OCI-LY7 (cell line): ENCODE data around the gene MAP1B. TPM values are rescaled to one million over a fixed set of nuclear protein-coding genes. Genes with fewer than 3 reads are reported as not detected.
A peak's percentile ranks its signal among the peaks of the same experiment; 100 is the strongest.

ENCODE experiments used
- BruUV-seq: library from RNA; stranded (reverse); fragments of 400-500 nt; replicated peaks from 2 replicates; lab custom pipeline; 2021; lab: Mats Ljungman, UMichigan
- CTCF ChIA-PET: fragments of 300-600 bp; sonication (Branson Sonifier 250); formaldehyde crosslinking; loops from one replicate; lab custom pipeline; 2022; ENCODE audit warnings: antibody characterized with exemption; ENCODE audit not compliant: unreplicated experiment; lab: Charles Lee
- POLR2A ChIA-PET: fragments of 300-600 bp; sonication (Branson Sonifier 250); formaldehyde crosslinking; loops from one replicate; lab custom pipeline; 2022; ENCODE audit warnings: antibody characterized with exemption; lab: Charles Lee
- DNase-seq: peaks from one replicate; pipeline ENCODE4 v3.0.0-alpha.2; 2015; ENCODE audit warnings: low spot score
- H2AFZ ChIP-seq: fragments of 200-600 bp; sonication (generic), shearing (Covaris generic); 2 replicates; pipeline ENCODE4 v1.6.1; 2014; ENCODE audit warnings: mild to moderate bottlenecking, antibody characterized with exemption, low read length, moderate library complexity
- H3K27ac ChIP-seq: fragments of 200-600 bp; sonication (generic); 2 replicates; pipeline ENCODE4 v1.5.1; 2014; ENCODE audit warnings: mixed run types, low read depth, mild to moderate bottlenecking, moderate library complexity, low read length, inconsistent platforms; ENCODE audit not compliant: poor library complexity, severe bottlenecking
- H3K36me3 ChIP-seq: fragments of 200-600 bp; sonication (generic); 2 replicates; pipeline ENCODE4 v1.6.1; 2014; ENCODE audit warnings: mild to moderate bottlenecking, antibody characterized with exemption, low read length, moderate library complexity, mixed read lengths; ENCODE audit not compliant: insufficient read depth
- H3K4me1 ChIP-seq: fragments of 200-600 bp; sonication (generic); 2 replicates; pipeline ENCODE4 v1.5.1; 2014; ENCODE audit warnings: mild to moderate bottlenecking, low read length; ENCODE audit not compliant: insufficient read depth, poor library complexity, severe bottlenecking
- H3K4me2 ChIP-seq: fragments of 200-600 bp; sonication (generic); 2 replicates; pipeline ENCODE4 v1.6.1; 2014; ENCODE audit warnings: mild to moderate bottlenecking, low read length
- H3K4me3 ChIP-seq: fragments of 200-600 bp; sonication (generic); 2 replicates; pipeline ENCODE4 v1.5.1; 2014; ENCODE audit warnings: mild to moderate bottlenecking, low read depth, low read length; ENCODE audit not compliant: poor library complexity, severe bottlenecking
- H3K79me2 ChIP-seq: fragments of 200-600 bp; sonication (generic); 2 replicates; pipeline ENCODE4 v1.6.1; 2016; ENCODE audit warnings: low read depth, mild to moderate bottlenecking, low read length, moderate library complexity, mixed read lengths; ENCODE audit not compliant: insufficient read depth
- H3K9me2 ChIP-seq: fragments of 200-600 bp; sonication (generic); 2 replicates; pipeline ENCODE4 v1.6.1; 2016; ENCODE audit warnings: mild to moderate bottlenecking, low read length, mixed read lengths; ENCODE audit not compliant: insufficient read depth
- H3K9me3 ChIP-seq: fragments of 200-600 bp; sonication (generic); 2 replicates; pipeline ENCODE4 v1.6.1; 2014; ENCODE audit warnings: mild to moderate bottlenecking, mixed run types, low read length, mixed read lengths
- H4K20me1 ChIP-seq: fragments of 200-600 bp; sonication (generic); 2 replicates; pipeline ENCODE4 v1.6.1; 2014; ENCODE audit warnings: mild to moderate bottlenecking, antibody characterized with exemption, low read length, moderate library complexity, mixed read lengths; ENCODE audit not compliant: insufficient read depth
- EZH2phosphoT487 ChIP-seq: fragments of 200-600 bp; sonication (generic); IDR thresholded peaks from 2 replicates; pipeline ENCODE4 v1.6.1; 2018; ENCODE audit warnings: low read depth, borderline replicate concordance, mild to moderate bottlenecking, mixed run types, antibody characterized with exemption, low read length, moderate library complexity, mixed read lengths
- intact Hi-C: fragments of 100-400 bp; cut with micrococcal nuclease; formaldehyde crosslinking; loops from one replicate; pipeline ENCODE4 v1.10.0; 2022; ENCODE audit not compliant: unreplicated experiment
- total RNA-seq, 2 experiments: library from RNA; depleted of rRNA in 1 of 2; stranded (reverse); fragments of >200 nt in 1 of 2; shearing (Covaris generic) in 1 of 2; gene quantifications; 2 replicates each; pipeline ENCODE4 v1.2.3, GENCODE V29; 2014 to 2022
- TF ChIP-seq, protein P1 (sequence below): fragments of 200-600 bp; sonication (generic); conservative IDR thresholded peaks from 2 replicates; pipeline ENCODE4 v1.5.1; 2014; ENCODE audit warnings: mild to moderate bottlenecking, antibody characterized with exemption, low read length, moderate library complexity, mixed read lengths

Gene MAP1B
- total RNA-seq, 2 experiments from 2014 or later: not detected

GRCh38 chr5:72106817-72107130, 501 bp upstream of the MAP1B start:
- BruUV-seq: no TSS peak

DNA sequence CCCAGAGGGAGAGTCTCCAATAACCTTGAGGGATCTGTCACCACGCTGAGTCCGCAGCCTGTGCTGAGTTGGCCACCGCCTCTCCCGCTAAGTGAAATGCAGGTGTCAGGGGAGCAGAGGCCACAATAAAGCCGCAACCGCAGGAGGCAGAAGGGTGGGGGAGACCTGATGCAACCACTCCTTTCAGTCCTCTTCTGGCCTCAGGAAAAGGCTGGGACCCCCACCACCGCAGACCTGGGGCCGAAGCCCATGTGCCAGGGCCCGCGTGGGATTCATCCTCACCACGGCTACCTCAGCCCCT, 576 bp downstream of the MAP1B start:
- no peak for TF ChIP-seq EZH2phosphoT487
- TF ChIP-seq, protein P1, sequence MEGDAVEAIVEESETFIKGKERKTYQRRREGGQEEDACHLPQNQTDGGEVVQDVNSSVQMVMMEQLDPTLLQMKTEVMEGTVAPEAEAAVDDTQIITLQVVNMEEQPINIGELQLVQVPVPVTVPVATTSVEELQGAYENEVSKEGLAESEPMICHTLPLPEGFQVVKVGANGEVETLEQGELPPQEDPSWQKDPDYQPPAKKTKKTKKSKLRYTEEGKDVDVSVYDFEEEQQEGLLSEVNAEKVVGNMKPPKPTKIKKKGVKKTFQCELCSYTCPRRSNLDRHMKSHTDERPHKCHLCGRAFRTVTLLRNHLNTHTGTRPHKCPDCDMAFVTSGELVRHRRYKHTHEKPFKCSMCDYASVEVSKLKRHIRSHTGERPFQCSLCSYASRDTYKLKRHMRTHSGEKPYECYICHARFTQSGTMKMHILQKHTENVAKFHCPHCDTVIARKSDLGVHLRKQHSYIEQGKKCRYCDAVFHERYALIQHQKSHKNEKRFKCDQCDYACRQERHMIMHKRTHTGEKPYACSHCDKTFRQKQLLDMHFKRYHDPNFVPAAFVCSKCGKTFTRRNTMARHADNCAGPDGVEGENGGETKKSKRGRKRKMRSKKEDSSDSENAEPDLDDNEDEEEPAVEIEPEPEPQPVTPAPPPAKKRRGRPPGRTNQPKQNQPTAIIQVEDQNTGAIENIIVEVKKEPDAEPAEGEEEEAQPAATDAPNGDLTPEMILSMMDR: no peak
- POLR2A ChIA-PET: no interaction called here
- Histone ChIP-seq H3K27ac (no peak overlapping the region), H3K4me3 (no peak overlapping the region), H4K20me1 (no peaks in the 10 kb centered on the region), H3K9me2 (no peaks in the 10 kb centered on the region), H2AFZ (no peak overlapping the region), H3K36me3 (no peaks in the 10 kb centered on the region), H3K79me2 (no peaks in the 10 kb centered on the region), H3K4me1 (no peaks in the 10 kb centered on the region), H3K4me2 (no peak overlapping the region), H3K9me3 (no peaks in the 10 kb centered on the region)
- no TSS peak for BruUV-seq
- intact Hi-C loops: no loop called here
- CTCF ChIA-PET: no interaction called here
- DNase-seq: no peak

More at GRCh38 chr5:72106817-72107130, 501 bp upstream of the MAP1B start:
- H3K27ac ChIP-seq: no peak overlapping the region
- no peak for TF ChIP-seq EZH2phosphoT487
- TF ChIP-seq, protein P1: no peak
- H3K79me2 ChIP-seq: no peaks in the 10 kb centered on the region
- H3K4me1 ChIP-seq: no peaks in the 10 kb centered on the region
- DNase-seq: no peak
- intact Hi-C loops: no loop called here
- CTCF ChIA-PET: no interaction called here
- H2AFZ ChIP-seq: no peak overlapping the region
- H3K36me3 ChIP-seq: no peaks in the 10 kb centered on the region
- no peaks in the 10 kb centered on the region for H3K9me2 ChIP-seq
- no peak overlapping the region for H3K4me2 ChIP-seq
- no peak overlapping the region for H3K4me3 ChIP-seq
- POLR2A ChIA-PET: no interaction called here
- no peaks in the 10 kb centered on the region for H4K20me1 ChIP-seq
- H3K9me3 ChIP-seq: no peaks in the 10 kb centered on the region

DNA sequence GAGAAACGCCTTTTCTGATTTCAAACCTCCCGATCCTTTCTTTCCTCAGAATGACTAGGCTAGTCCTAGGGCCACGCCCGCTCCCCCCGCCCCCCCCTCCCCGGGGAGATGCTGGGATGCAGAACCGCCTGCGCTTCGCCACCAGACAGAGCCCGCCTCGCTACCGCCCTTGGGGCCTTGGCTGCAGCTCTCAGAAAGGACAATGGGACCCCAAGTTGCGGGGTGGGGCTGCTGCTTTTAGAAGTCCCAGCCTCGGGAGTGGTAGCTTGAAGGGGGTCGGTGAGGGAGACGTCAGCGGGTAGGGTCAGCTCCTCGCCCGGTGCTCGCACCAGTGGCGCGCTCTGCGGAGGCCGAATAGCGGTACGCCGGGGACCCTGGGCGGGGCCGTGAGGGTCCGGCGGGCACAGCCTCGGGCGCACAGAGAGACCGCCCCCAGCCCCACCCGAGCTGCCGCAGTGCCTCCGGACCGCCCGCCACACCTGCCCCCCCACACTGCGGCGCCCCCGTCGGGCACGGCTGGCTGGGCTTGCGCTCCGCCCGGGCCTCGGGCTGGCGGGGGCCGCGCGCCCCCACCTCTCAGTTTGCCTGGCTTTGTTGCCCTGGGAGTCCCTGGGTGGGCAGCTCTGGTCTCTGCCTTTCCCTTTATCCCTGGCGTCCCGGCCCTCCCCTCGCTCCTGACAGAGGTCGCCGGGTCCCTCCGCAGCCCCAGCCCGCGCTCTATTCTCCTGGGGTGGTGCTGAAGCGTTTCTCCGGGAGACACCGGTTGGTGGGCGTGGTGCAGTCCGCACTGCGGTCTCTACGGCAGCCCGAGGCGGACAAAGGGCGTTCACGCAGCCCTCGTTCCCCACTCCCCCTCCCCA, 1.2 kb downstream of the MAP1B start:
- no peaks in the 10 kb centered on the region for H3K9me2 ChIP-seq
- peak overlapping the region; percentile 41 for H3K4me2 ChIP-seq
- H4K20me1 ChIP-seq: no peaks in the 10 kb centered on the region
- intact Hi-C loops: no loop called here
- BruUV-seq: no TSS peak
- peak overlapping the region; percentile 40 for H3K4me3 ChIP-seq
- no peaks in the 10 kb centered on the region for H3K9me3 ChIP-seq
- DNase-seq: no peak
- H3K36me3 ChIP-seq: no peaks in the 10 kb centered on the region
- H2AFZ ChIP-seq: no peak overlapping the region
- no peaks in the 10 kb centered on the region for H3K79me2 ChIP-seq
- no peak overlapping the region for H3K27ac ChIP-seq
- ChIA-PET CTCF (no interaction called here), POLR2A (interaction anchor here (0.6 kb wide), 1 partner anchor 582 kb away, joined by 4 read pairs; no protein-coding TSS in a partner anchor)
- H3K4me1 ChIP-seq: no peaks in the 10 kb centered on the region
- no peak for TF ChIP-seq EZH2phosphoT487
- TF ChIP-seq, protein P1: no peak
